A673 (cell line): ENCODE measurements around the gene RPS6KA5.

ENCODE experiments used
- EZH2 ChIP-seq: fragments of 200-600 bp; sonication (generic); IDR thresholded peaks from 2 replicates; pipeline ENCODE4 v1.6.1; 2017; ENCODE audit warnings: borderline replicate concordance, low read depth, mild to moderate bottlenecking, mixed read lengths, antibody characterized with exemption, low read length; ENCODE audit not compliant: poor library complexity, severe bottlenecking
- TF ChIP-seq, protein P1 (sequence below): fragments of 300-800, 200-600 bp; sonication (generic); conservative IDR thresholded peaks from 2 replicates; pipeline ENCODE4 v1.5.1; 2017; ENCODE audit warnings: low read depth, mild to moderate bottlenecking, antibody characterized with exemption, low read length, moderate library complexity, mixed read lengths

DNA sequence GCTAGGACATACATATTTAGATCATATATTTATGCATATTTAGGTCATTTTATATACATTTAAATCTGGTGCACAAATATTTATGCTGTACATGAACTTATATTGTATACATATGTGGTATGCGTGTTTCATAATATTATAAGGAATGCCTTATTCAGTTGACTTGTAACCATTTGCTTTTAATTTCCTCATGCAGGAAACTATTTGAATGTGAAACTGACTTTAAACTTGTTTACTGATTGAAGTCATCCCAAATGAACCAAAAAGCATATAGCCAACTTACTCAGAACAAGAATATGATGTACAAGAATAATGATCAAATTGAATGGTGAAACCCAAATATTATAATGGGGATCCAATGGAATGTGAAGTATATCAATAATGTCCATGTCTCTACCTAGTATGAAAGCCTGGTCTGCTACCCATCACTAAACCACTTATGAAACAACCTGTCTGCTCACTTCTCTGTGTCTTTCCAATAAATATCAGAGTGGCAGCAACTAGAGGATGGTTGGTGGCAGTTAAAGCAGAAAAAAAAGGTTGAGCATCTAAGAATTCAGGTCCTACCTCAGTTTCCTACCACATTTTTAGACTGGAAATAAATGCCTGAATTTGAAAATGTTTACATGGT lies 38.3 kb downstream of the RPS6KA5 start:
- TF ChIP-seq, protein P1, sequence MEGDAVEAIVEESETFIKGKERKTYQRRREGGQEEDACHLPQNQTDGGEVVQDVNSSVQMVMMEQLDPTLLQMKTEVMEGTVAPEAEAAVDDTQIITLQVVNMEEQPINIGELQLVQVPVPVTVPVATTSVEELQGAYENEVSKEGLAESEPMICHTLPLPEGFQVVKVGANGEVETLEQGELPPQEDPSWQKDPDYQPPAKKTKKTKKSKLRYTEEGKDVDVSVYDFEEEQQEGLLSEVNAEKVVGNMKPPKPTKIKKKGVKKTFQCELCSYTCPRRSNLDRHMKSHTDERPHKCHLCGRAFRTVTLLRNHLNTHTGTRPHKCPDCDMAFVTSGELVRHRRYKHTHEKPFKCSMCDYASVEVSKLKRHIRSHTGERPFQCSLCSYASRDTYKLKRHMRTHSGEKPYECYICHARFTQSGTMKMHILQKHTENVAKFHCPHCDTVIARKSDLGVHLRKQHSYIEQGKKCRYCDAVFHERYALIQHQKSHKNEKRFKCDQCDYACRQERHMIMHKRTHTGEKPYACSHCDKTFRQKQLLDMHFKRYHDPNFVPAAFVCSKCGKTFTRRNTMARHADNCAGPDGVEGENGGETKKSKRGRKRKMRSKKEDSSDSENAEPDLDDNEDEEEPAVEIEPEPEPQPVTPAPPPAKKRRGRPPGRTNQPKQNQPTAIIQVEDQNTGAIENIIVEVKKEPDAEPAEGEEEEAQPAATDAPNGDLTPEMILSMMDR = no peak
- no peak for TF ChIP-seq EZH2
